Measurements from ENCODE around the gene BICDL2.

BICDL2 gene

DNA sequence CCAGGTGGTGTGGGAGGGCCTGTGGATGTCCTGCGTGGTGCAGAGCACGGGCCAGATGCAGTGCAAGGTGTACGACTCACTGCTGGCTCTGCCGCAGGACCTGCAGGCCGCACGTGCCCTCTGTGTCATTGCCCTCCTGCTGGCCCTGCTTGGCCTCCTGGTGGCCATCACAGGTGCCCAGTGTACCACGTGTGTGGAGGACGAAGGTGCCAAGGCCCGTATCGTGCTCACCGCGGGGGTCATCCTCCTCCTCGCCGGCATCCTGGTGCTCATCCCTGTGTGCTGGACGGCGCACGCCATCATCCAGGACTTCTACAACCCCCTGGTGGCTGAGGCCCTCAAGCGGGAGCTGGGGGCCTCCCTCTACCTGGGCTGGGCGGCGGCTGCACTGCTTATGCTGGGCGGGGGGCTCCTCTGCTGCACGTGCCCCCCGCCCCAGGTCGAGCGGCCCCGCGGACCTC lies 23.2 kb downstream of the BICDL2 start:
- in situ Hi-C loops (cut with MboI; ENCODE audit: low sequenced_read_pairs): no loop called here

DNA sequence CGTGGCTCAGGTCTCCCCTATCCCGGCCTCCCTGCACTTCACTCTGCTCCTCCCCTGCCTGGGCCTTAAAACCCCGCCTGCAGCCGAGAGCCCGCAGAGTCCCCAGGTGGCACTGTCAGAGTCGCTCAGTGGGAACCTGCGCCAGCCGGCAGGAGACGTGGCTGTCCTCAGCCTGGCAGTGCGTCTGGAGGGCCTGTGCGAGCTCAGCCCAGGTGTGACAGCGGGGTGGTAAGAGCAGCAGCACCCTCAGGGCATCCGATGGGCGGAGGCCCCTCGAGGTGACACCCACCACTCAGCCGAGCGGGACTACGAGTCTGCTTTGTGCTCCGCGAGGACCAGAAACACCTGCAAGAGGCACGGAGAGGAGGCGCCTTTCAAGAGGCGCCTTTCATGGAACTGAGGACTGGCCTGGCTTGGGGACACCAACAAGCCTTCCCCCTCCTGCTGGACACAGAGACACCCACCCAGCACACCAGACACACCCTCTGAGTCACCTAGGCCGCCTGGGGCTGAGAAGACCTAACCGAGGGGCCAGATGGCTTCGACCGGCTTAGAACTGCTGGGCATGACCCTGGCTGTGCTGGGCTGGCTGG lies 23.8 kb downstream of the BICDL2 start, which contains the start of gene CLDN9:
TSS of gene CLDN9 (plus strand) at position 96 of the 593 bp plus-strand sequence. CDS start at position 536, 440 bp downstream.
- in situ Hi-C loops (cut with MboI; ENCODE audit: low sequenced_read_pairs): no loop called here

DNA sequence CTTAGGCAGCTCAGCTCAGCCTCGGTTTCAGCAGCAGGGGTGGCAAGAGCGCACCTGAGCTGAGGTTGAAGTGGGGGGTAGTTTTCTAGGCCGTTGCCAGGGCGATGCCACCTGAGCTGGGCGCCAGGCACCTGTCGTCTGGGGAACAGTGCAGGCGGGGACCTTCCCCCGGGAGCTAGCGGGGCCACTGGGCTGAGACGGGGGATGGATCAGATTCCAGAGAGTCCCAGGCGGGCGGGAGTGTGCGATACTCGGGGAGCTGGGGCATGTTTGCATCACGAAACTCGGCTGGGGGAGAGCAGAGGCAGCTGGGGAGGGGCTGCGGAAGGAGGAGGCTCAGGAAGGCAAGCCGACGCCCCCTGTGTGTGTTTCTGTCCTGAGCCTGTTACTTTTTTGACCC lies 24.5 kb downstream of the BICDL2 start:
- in situ Hi-C loops (cut with MboI; ENCODE audit: low sequenced_read_pairs): no loop called here

DNA sequence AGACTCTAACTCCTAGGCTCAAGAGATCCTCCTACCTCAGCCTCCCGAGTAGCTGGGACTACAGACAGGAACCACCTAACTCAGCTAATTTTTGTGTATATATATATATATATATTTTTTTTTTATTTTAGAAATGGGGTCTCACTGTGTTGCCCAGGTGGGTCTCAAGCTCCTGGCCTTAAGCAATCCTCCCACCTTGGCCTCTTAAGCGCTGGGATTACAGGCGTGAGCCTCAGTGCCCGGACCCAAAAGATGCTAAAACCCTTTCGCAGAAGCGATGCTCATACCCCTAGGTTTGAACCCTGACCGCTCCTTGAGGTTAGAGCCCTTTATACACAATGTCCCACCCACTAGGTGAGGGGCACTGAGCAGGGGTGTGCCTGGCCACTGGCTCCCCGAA lies 26.2 kb downstream of the BICDL2 start:
- in situ Hi-C loops (cut with MboI; ENCODE audit: low sequenced_read_pairs): no loop called here

DNA sequence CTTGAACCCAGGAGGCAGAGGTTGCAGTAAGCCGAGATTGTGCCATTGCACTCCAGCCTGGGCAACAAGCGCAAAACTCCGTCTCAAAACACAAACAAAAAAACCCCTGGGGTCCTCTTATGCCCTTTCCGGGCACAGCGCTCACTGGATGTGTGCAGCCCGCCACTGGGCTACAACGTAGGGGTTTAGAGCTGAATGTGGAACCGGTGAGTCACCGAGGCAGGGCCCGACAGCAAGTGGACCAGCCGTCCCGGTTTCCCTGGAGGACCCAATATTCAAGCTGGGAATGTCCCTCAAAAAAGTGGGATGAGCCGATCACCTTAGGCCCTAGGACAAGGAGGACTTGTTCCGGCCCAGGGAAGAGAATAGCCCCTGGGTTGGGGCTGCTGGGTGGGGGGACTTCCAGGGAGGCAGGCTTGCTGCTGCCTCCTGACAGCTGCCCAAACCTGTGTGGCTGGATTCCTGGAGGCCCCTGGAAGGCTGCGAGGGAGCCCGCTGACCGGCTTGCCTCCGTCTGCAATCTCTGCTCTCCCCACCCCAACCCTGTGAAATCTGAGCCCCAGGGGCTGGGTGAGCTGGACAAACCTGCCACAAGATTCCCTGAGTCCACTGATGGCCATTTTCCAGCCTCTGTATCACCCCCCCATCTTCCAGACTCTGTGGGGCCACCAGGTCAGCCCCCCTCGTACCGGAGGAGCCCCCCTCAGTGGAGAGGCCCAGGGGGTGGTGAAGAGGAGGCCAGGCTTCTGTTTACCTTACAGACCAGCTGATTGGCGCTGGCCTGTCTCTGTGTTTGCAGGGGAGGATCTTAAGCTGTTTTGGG lies 27.0 kb downstream of the BICDL2 start:
- in situ Hi-C loops (cut with MboI; ENCODE audit: low sequenced_read_pairs): no loop called here

DNA sequence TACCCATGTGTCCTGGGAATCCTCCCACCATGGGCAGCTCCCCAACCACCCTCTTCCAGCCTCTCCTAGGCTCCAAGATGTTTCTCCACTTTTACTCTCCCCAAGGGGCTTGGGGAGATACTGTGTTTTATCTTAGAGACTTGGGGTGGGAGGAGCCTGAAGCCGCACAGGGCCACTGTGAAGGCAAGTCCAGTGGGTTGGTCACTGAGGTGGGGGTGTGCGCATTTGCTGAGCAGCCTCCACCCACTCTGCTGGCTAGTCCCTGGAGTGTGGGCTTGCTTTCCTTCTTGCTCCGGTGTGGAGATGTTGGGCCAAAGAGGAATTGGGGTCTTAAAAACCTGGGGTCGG lies 28.1 kb downstream of the BICDL2 start:
- in situ Hi-C loops (cut with MboI; ENCODE audit: low sequenced_read_pairs): no loop called here

DNA sequence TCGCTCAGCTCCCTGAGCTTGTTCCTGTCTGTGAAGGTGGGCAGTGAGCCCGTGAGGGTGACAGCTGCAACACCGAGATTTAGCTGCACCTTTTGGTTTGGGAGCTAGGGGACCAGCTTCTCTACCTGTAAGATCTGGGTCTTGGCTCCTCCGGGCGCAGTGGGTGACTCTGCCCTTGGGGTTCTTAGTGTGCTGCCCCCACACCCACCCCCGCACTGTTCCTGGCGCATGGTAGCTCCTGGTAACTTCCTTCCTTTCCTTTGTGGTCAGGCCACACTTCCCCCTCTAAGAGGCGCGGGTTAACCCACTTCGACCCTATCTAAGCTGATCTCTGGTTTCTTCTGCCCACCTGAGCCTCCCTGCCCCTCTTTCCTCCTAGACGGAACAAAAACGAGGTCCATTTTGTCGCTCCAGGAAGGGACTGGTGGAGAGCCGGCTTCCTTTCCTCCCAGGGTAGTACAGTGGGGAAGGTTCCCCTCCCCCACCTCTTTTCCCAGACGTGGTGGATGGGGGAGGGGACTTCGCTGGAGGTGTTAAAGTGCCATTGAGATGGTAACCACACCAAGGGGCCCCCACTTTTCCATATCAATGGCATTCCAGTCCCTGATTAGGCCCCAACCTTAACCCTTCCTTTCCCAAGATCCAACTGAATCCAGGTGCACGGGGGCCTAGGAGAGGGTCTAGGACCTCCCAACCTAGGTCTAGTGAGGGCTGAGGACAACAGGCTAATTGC lies 28.6 kb downstream of the BICDL2 start:
- in situ Hi-C loops (cut with MboI; ENCODE audit: low sequenced_read_pairs): no loop called here

DNA sequence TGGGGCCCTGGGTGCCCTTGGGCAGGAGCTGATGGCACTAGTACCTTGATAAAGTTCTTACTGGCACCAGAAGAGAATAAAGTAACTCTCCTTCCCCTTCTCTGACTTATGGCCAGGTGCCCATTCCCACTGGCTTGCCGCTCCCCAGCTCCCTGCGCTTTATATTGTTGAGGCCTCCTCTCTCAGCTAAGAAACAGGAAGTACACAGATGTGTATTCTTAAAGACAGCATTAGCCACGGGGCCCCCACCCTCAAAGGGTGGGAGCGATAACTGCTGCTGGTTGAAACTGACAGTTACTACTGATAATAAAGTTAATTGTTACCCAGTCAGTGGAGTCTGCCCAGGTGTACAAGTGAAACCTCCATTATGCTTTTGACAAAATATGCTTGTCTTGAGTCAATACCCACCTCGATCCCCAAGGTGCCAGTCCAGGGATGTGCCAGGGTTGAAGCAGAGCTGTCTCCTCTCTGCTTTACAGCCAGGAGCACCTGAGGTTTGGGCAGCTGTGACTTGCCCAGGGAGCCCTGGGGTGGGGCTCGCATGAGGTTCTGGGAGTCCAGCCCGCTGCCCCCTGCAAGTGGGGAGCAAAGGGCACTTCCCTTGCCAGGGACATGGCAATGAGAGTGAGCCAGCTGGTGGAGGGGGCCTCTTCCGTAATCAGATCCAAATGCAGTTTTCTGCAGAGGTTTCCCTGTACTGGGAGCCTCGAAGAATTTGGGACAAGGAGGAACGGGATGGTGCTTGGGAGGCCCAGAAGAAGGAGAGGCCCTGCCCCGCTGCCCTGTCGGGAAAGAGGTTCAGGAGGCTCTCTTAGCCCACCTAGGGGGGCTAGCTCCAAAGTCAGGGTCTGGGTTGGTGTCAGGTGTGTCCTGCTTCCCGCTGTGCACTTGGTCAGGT lies 29.4 kb downstream of the BICDL2 start:
- in situ Hi-C loops (cut with MboI; ENCODE audit: low sequenced_read_pairs): no loop called here

DNA sequence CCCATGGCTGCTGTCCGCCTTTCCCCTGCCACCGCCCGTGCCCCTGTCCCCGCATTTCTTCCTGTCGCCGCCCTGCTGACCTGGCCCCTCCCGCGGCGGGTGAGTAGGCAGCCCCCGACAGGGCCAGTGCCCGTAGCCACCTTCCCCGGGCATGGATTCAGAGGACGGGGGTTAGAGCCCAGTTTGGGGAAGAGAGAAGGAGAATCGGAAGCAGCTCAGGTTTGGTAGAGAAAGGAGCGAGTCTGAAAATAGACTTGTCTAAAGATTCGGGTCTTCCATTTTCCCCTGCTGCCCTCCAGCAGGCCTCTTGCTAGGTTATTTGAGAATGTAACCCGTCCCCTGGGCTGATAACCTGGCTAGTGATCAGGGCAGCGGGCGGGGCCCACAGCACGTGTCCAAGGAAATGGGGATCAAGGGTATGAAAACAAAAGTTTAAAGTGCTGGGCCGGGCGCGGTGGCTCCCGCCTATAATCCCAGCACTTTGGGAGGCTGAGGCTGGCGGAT lies 31.9 kb downstream of the BICDL2 start:
- in situ Hi-C loops (cut with MboI; ENCODE audit: low sequenced_read_pairs): no loop called here

DNA sequence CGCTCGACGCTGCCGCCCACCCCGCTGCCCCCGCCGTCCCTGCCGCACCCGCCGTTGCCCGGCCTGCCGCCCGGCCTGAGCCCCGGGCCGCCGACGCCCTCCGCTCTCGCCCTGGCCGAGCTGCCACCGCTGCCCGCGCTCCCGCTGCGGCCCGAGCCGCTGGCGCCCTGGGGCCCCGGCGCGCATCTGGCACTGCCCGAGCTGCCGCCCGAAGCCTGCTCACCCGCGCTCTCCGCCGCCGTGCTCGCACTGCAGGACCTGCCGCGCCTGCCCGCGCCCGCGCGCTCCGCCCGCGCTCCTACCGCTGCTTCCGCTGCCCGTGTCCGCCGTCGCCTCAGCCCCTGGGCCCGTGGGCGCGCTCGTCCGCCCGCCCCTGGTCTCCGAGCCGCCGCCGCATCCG lies 32.4 kb downstream of the BICDL2 start:
- in situ Hi-C loops (cut with MboI; ENCODE audit: low sequenced_read_pairs): no loop called here

DNA sequence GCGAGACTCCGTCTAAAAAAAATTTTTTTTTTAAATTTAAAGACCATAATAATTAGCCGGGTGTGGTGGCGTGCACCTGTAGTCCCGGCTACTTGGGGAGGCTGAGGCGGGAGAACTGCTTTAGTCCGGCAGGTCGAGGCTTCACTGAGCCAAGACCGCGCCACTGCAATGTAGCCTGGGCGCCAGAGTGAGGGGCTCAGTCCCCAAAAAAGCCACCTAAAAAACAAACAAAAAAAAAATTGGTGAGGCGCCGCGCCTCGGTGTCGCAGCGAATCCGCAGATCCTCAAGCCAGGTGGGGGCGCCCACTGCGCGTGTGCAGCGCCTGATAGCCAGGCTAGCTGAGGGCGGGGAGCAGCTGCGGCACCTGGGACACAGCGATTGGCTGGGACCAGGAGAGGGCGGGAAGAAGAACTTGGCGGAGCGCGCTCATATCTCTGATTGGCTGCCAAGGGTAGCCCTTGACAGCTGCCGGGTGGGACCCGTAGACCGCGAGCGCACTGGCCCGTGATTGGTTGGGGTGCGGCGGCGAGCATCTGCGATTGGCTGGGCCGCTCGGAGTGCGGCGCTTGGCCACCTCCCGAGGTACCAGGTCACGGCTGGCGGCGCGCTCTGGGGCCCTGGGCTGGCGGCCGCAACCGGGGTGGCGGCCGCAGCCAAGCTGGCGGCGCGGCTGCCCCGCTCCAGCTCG lies 33.0 kb downstream of the BICDL2 start:
- in situ Hi-C loops (cut with MboI; ENCODE audit: low sequenced_read_pairs): no loop called here

DNA sequence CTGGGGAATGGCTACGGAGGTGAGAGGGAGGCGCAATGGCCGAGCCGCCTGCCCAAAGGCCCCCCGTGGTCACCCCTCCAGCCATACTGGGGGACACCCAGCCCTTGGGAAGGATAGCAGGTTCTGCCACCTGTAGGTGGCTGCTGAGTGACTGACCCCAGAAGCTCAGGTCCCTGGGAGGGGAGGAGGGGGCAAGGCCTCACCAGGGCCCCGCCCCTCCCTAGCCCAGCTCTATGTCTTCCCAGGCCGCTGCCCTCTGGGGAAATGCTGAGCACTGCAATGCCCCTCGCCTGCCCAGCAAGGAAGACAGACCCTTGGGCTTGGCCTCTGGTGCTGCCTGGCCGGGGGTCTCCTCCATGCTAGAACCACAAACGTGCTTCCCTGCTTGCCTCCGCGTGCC lies 35.4 kb downstream of the BICDL2 start:
- in situ Hi-C loops (cut with MboI; ENCODE audit: low sequenced_read_pairs): no loop called here

DNA sequence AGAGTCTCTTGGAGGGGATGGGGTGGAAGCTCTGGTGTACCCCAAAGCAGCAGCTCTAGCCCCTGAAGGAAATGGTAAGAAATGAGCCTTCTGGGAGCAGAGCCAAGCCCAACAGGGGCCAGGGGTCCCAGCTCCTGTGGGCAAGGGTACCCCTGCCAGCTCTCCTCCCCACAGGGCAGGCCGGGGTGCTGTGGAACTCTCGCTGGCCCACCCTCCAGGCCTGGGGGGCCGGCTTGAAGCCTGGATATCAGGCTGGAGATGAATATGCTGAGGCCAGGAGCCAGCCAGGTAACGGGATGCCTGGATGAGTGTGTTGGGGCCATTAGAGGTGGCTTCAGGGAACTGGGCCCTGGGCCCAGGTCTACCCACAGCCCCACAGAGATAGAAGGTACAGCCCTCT lies 36.2 kb downstream of the BICDL2 start:
- in situ Hi-C loops (cut with MboI; ENCODE audit: low sequenced_read_pairs): no loop called here

DNA sequence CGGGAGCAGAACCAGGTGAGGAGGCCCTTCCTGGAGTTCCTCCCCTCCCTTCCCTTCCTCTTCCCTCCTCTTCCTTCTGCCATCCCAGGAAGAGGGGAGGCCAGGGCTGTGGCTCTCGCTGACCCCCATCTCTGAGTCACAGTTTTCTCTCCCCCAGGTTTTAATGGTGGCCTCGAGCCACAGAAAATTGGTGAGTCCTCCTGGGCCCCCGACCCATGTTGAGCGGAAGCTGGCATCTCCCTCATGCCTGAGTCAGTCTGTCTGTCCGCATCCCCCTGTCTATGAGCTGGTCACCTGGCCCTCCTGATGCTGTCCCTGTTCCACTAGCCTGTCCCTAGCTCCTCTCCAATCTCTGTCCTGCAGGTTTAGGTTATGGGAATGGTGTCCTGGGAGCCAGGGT lies 36.8 kb downstream of the BICDL2 start:
- in situ Hi-C loops (cut with MboI; ENCODE audit: low sequenced_read_pairs): no loop called here

DNA sequence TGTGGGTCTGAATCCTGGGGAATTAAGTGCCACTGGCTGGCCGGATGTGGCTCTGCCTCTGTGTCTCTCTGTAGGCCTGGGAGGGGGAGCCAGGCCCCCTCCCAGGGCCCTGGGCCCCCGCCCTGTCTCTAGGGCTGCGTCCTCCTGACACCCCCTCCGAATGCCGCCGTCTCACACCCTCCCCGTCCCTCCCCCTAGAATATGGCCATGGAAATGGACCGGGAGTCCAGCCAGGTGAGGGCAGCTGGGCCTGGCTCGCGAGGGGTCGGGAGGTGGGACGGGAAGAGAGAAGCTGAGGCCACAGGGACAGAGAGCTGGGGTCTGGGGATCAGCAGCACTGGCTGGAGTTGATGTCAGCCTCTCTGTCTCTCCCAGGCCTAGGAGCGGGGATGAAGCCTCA lies 40.4 kb downstream of the BICDL2 start:
- in situ Hi-C loops (cut with MboI; ENCODE audit: low sequenced_read_pairs): no loop called here

DNA sequence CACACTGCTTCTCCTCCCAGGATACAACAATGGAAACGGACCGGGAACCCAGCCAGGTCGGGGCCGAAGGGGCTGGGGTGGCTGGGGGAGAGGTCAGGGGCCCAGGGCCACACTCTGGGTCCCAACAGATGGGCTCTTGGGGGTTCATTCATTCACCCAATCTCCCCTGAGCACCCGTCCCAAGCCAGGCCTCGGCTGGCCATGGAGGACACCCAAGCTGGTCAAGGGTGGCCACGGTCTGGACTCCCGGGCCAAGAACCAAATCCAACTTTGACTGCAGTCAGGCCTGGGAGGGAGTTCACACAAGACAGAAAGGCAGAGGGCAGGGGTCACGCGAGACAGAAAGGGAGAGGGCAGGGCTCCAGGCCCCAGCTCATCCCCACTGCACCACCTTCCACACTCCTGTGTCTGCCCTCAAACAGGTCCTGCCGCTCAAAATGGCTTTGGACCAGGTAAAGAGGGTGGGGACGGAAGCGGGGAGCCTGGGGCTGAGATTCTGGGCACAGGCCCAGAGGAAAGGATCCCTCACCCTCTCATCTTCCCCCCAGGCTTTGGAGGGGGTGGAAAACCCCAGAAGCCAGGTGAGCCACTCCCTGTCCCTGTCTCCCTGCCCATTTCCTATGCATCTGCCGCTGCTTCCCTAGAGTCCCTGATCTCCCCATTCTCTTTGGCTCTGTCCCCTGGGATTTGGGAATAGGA lies 44.2 kb downstream of the BICDL2 start:
- in situ Hi-C loops (cut with MboI; ENCODE audit: low sequenced_read_pairs): no loop called here

DNA sequence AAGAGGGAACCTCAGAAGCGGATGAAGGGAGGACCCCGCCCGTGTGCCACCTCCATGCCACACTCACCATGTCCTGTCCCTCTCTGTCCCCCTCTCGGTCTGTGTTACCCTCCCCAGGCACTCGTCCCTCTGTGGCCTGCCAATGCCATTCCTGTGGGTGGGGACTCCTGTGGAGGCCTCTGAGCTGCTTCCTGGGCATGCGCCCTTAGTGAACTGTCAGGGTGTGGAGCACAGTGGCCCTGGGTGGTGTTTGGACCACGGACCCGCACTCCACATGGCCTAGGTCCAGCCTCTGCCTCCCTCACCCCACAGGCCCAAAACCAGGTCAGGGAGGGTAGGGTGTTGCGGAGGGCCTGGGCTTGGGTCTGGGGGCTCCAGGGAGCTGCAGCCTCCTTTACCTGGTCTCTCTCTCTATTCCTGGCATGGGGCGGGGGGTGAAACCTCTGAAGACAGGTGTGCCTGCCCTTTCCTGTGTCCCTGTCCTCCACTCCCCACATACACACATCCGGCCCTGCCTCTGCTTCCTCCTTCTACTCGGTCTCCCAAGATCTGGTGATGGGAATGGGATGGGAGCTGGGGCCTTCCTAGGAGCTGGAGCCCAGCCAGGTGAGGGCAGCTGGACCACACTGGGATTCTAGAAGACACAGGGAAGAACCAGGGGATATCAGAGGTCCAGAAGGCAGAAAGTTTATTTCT lies 45.0 kb downstream of the BICDL2 start:
- in situ Hi-C loops (cut with MboI; ENCODE audit: low sequenced_read_pairs): no loop called here

DNA sequence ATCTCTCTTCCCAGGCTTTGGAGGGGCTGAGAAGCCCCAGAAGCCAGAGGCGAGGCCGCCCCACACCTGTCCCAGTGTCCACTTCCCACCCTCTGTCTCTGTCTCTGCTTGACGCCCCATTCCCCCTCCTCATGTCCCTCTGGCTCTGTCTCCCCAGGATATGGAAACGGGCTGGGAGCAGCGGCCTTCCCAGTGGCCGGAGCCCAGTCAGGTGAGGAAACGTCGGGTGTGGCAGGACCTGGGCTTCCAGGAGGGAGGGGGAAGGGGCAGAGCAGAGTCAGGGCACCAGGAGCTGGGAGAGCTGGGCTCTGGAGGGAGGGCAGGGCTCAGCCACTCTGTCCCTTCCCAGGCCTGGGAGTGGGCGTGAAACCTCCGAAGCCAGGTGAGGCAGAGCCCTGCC lies 45.9 kb downstream of the BICDL2 start:
- in situ Hi-C loops (cut with MboI; ENCODE audit: low sequenced_read_pairs): no loop called here

DNA sequence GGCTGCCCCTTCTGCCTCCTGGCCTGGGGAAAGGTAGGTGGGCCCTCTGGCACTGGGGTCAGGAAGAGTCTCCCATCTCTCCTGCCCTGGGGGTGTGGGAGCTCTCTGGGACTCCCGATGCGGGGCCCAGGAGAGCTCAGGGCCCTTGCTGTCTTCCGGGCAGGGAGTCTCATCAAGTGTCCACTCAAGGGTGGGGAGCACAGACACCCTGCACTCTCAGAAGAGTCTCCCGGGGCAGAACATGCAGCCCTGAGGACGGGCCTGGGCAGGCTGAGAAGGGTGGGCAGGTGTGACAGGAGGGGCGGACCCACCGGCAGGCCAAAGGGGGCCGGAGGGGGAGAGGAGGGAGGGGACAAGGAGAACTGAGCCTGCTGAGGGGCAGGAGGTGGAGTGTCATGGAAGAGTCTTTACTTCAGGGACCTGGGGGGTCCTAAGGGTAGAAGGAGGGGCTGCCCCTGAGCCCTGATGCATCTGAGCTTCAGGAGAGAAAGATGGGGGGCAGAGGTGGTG lies 48.1 kb downstream of the BICDL2 start:
- in situ Hi-C loops (cut with MboI; ENCODE audit: low sequenced_read_pairs): no loop called here

Measured in hTERT RPE-1 (cell line).